OCI-LY7 (cell line): Measurements from ENCODE around the gene UBC. TPM values are rescaled to one million over a fixed set of nuclear protein-coding genes. Genes with fewer than 3 reads are reported as not detected.
A peak's percentile ranks its signal among the peaks of the same experiment; 100 is the strongest.
"Not testable (repeated sequence)": the region's sequence is repeated elsewhere in the genome, so short reads cannot be mapped to it uniquely, and the experiment has no call there.

ENCODE experiments used
- BruUV-seq: library from RNA; stranded (reverse); fragments of 400-500 nt; replicated peaks from 2 replicates; lab custom pipeline; 2021; lab: Mats Ljungman, UMichigan
- CTCF ChIA-PET: fragments of 300-600 bp; sonication (Branson Sonifier 250); formaldehyde crosslinking; loops from one replicate; lab custom pipeline; 2022; ENCODE audit warnings: antibody characterized with exemption; ENCODE audit not compliant: unreplicated experiment; lab: Charles Lee
- POLR2A ChIA-PET: fragments of 300-600 bp; sonication (Branson Sonifier 250); formaldehyde crosslinking; loops from one replicate; lab custom pipeline; 2022; ENCODE audit warnings: antibody characterized with exemption; lab: Charles Lee
- DNase-seq: peaks from one replicate; pipeline ENCODE4 v3.0.0-alpha.2; 2015; ENCODE audit warnings: low spot score
- H2AFZ ChIP-seq: fragments of 200-600 bp; sonication (generic), shearing (Covaris generic); 2 replicates; pipeline ENCODE4 v1.6.1; 2014; ENCODE audit warnings: mild to moderate bottlenecking, antibody characterized with exemption, low read length, moderate library complexity
- H3K27ac ChIP-seq: fragments of 200-600 bp; sonication (generic); 2 replicates; pipeline ENCODE4 v1.5.1; 2014; ENCODE audit warnings: mixed run types, low read depth, mild to moderate bottlenecking, moderate library complexity, low read length, inconsistent platforms; ENCODE audit not compliant: poor library complexity, severe bottlenecking
- H3K36me3 ChIP-seq: fragments of 200-600 bp; sonication (generic); 2 replicates; pipeline ENCODE4 v1.6.1; 2014; ENCODE audit warnings: mild to moderate bottlenecking, antibody characterized with exemption, low read length, moderate library complexity, mixed read lengths; ENCODE audit not compliant: insufficient read depth
- H3K4me1 ChIP-seq: fragments of 200-600 bp; sonication (generic); 2 replicates; pipeline ENCODE4 v1.5.1; 2014; ENCODE audit warnings: mild to moderate bottlenecking, low read length; ENCODE audit not compliant: insufficient read depth, poor library complexity, severe bottlenecking
- H3K4me2 ChIP-seq: fragments of 200-600 bp; sonication (generic); 2 replicates; pipeline ENCODE4 v1.6.1; 2014; ENCODE audit warnings: mild to moderate bottlenecking, low read length
- H3K4me3 ChIP-seq: fragments of 200-600 bp; sonication (generic); 2 replicates; pipeline ENCODE4 v1.5.1; 2014; ENCODE audit warnings: mild to moderate bottlenecking, low read depth, low read length; ENCODE audit not compliant: poor library complexity, severe bottlenecking
- H3K79me2 ChIP-seq: fragments of 200-600 bp; sonication (generic); 2 replicates; pipeline ENCODE4 v1.6.1; 2016; ENCODE audit warnings: low read depth, mild to moderate bottlenecking, low read length, moderate library complexity, mixed read lengths; ENCODE audit not compliant: insufficient read depth
- H3K9me2 ChIP-seq: fragments of 200-600 bp; sonication (generic); 2 replicates; pipeline ENCODE4 v1.6.1; 2016; ENCODE audit warnings: mild to moderate bottlenecking, low read length, mixed read lengths; ENCODE audit not compliant: insufficient read depth
- H3K9me3 ChIP-seq: fragments of 200-600 bp; sonication (generic); 2 replicates; pipeline ENCODE4 v1.6.1; 2014; ENCODE audit warnings: mild to moderate bottlenecking, mixed run types, low read length, mixed read lengths
- H4K20me1 ChIP-seq: fragments of 200-600 bp; sonication (generic); 2 replicates; pipeline ENCODE4 v1.6.1; 2014; ENCODE audit warnings: mild to moderate bottlenecking, antibody characterized with exemption, low read length, moderate library complexity, mixed read lengths; ENCODE audit not compliant: insufficient read depth
- CTCF ChIP-seq: fragments of 200-600 bp; sonication (generic); conservative IDR thresholded peaks from 2 replicates; pipeline ENCODE4 v1.5.1; 2014; ENCODE audit warnings: mild to moderate bottlenecking, antibody characterized with exemption, low read length, moderate library complexity, mixed read lengths
- EZH2phosphoT487 ChIP-seq: fragments of 200-600 bp; sonication (generic); IDR thresholded peaks from 2 replicates; pipeline ENCODE4 v1.6.1; 2018; ENCODE audit warnings: low read depth, borderline replicate concordance, mild to moderate bottlenecking, mixed run types, antibody characterized with exemption, low read length, moderate library complexity, mixed read lengths
- intact Hi-C: fragments of 100-400 bp; cut with micrococcal nuclease; formaldehyde crosslinking; loops from one replicate; pipeline ENCODE4 v1.10.0; 2022; ENCODE audit not compliant: unreplicated experiment
- total RNA-seq, 2 experiments: library from RNA; depleted of rRNA in 1 of 2; stranded (reverse); fragments of >200 nt in 1 of 2; shearing (Covaris generic) in 1 of 2; gene quantifications; 2 replicates each; pipeline ENCODE4 v1.2.3, GENCODE V29; 2014 to 2022

UBC gene
- total RNA-seq, 2 experiments from 2014 or later = 431 to 616 TPM

GRCh38 chr12:124896461-124896860 lies 18.0 kb downstream of the UBC start:
- H2AFZ ChIP-seq = no peak overlapping the region
- H3K79me2 ChIP-seq = no peaks in the 10 kb centered on the region
- H3K9me2 ChIP-seq = no peaks in the 10 kb centered on the region
- no peaks in the 10 kb centered on the region for H3K9me3 ChIP-seq
- ChIA-PET POLR2A (interaction anchor here (0.8 to 2.8 kb wide), 2 partner anchors 10 to 23 kb away, joined by 3 to 12 read pairs; no protein-coding TSS in a partner anchor), CTCF (interaction anchor here (0.8 kb wide), 1 partner anchor 38 kb away, joined by 3 read pairs; no protein-coding TSS in a partner anchor)
- H3K27ac ChIP-seq = no peak overlapping the region
- intact Hi-C loops = loop anchor here (5.0 kb wide), 1 partner anchor 114 kb away; no protein-coding TSS in a partner anchor
- DNase-seq = no peak
- TF ChIP-seq CTCF = no peak
- TF ChIP-seq EZH2phosphoT487 = no peak
- H3K4me1 ChIP-seq = peaks cover 51% of the 10 kb centered on the region
- H3K4me2 ChIP-seq = no peak overlapping the region
- H3K36me3 ChIP-seq = no peaks in the 10 kb centered on the region
- no peaks in the 10 kb centered on the region for H4K20me1 ChIP-seq
- H3K4me3 ChIP-seq = no peak overlapping the region
- BruUV-seq = no TSS peak

- Histone ChIP-seq H3K79me2 (no peaks in the 10 kb centered on the region), H3K4me1 (peaks cover 32% of the 10 kb centered on the region), H3K9me2 (no peaks in the 10 kb centered on the region), H3K27ac (no peak overlapping the region), H4K20me1 (no peaks in the 10 kb centered on the region), H3K36me3 (no peaks in the 10 kb centered on the region), H3K4me3 (no peak overlapping the region), H3K9me3 (no peaks in the 10 kb centered on the region), H2AFZ (no peak overlapping the region), H3K4me2 (no peak overlapping the region)
- no TSS peak for BruUV-seq
- DNase-seq = no peak
- TF ChIP-seq EZH2phosphoT487 = no peak
- TF ChIP-seq CTCF = no peak
- intact Hi-C loops = no loop called here
- ChIA-PET POLR2A (interaction anchor here (0.7 to 1.1 kb wide), 5 partner anchors 11 to 312 kb away, joined by 3 to 6 read pairs (median 4); no protein-coding TSS in a partner anchor), CTCF (interaction anchor here (0.9 kb wide), 1 partner anchor 30 kb away, joined by 3 read pairs; no protein-coding TSS in a partner anchor)
These were observed 20.5 kb downstream of the UBC start for GRCh38 chr12:124893792-124894516.

GRCh38 chr12:124888260-124888659 lies 26.2 kb downstream of the UBC start:
- no peak for TF ChIP-seq EZH2phosphoT487
- no peak for TF ChIP-seq CTCF
- no peaks in the 10 kb centered on the region for H4K20me1 ChIP-seq
- no peaks in the 10 kb centered on the region for H3K9me2 ChIP-seq
- H3K4me3 ChIP-seq = peak overlapping the region; percentile 33
- no peaks in the 10 kb centered on the region for H3K36me3 ChIP-seq
- ChIA-PET CTCF (interaction anchor here (0.6 to 1.6 kb wide), 3 partner anchors 14 to 29 kb away, joined by 3 read pairs; no protein-coding TSS in a partner anchor), POLR2A (interaction anchor here (0.9 to 6.0 kb wide), 10 partner anchors 8 to 50 kb away, joined by 3 to 102 read pairs (median 6); no protein-coding TSS in a partner anchor)
- BruUV-seq = no TSS peak
- intact Hi-C loops = no loop called here
- peak overlapping the region; percentile 95 for H3K27ac ChIP-seq
- no peaks in the 10 kb centered on the region for H3K79me2 ChIP-seq
- H3K4me1 ChIP-seq = peaks cover 64% of the 10 kb centered on the region
- H3K9me3 ChIP-seq = no peaks in the 10 kb centered on the region
- H3K4me2 ChIP-seq = peak overlapping the region; percentile 61
- DNase-seq = no peak
- H2AFZ ChIP-seq = peak overlapping the region; percentile 57; the same call in 1 of the 2 replicates

GRCh38 chr12:124887766-124888165 lies 26.7 kb downstream of the UBC start:
- peak overlapping the region; percentile 33 for H3K4me3 ChIP-seq
- H3K79me2 ChIP-seq, BruUV-seq, H3K36me3 ChIP-seq, H4K20me1 ChIP-seq, H3K9me2 ChIP-seq, intact Hi-C loops, H3K9me3 ChIP-seq: not testable (repeated sequence)
- POLR2A ChIA-PET = interaction anchor here (1.0 to 6.0 kb wide), 13 partner anchors 8 to 103 kb away, joined by 3 to 102 read pairs (median 6); partner anchors contain the start of gene UBC
- CTCF ChIA-PET = interaction anchor here (0.6 to 1.6 kb wide), 3 partner anchors 15 to 29 kb away, joined by 3 read pairs; no protein-coding TSS in a partner anchor
- peaks cover 66% of the 10 kb centered on the region for H3K4me1 ChIP-seq
- H3K4me2 ChIP-seq = peak overlapping the region; percentile 61
- peak; percentile 89 for DNase-seq
- H3K27ac ChIP-seq = peak overlapping the region; percentile 95
- peak overlapping the region; percentile 57; the same call in 1 of the 2 replicates for H2AFZ ChIP-seq
